GM19240 (cell line): ENCODE measurements around the gene LRTM2.

Experiments
- DNase-seq: peaks from one replicate; pipeline ENCODE4 v3.0.0; 2011; ENCODE audit warnings: low spot score; ENCODE audit not compliant: insufficient read length

The LRTM2 gene

DNA sequence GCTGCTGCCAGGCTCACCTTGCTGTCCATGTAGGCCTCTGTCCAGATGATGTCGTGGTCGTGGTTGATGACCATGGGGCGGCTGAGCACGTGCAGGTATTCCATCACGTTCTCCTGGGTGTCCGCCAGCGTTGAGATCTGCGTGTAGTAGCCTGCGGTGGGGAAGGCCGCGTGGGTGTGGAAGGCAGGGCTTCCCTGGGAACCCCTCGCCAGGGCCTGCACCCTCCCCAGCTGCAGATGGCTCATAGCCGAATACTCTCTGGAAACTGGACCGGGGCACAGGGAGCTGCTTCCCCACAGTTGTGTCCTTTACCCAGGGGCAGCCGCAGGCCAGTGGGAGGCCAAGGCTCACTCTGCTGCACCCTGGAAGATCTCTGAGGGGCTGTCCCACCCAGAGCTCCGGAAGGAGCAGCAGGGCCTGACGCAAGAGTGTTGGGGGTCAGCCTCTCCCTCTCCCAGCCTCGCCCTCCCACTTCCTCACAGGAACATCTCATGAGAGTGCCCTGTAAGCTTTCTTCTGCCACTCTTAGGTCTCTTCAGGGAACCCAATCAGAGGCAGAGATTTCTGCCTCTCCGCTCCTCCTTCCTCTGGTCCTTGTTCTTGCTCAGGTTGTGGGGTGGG lies 62.6 kb downstream of the LRTM2 start:
- no peak for DNase-seq

DNA sequence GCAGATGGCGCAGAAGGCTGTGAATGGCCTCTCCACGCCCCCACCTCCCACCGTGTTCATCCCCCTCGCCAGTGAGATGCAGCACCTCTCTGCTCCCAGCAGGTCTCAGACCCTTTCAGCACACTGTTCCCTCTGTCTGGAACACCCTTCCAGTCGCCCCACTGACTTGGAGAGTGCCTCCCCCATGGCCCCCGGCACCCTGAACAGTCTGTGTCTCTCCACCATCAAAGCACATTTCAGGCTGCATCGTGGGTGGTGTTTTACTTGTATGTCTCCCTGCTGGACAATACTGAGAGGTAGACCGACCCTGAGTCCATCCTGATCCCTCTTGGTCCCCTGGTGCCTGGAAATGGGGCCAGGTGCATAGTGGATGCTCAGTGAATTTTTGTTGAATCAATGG lies 63.1 kb downstream of the LRTM2 start:
- no peak for DNase-seq

DNA sequence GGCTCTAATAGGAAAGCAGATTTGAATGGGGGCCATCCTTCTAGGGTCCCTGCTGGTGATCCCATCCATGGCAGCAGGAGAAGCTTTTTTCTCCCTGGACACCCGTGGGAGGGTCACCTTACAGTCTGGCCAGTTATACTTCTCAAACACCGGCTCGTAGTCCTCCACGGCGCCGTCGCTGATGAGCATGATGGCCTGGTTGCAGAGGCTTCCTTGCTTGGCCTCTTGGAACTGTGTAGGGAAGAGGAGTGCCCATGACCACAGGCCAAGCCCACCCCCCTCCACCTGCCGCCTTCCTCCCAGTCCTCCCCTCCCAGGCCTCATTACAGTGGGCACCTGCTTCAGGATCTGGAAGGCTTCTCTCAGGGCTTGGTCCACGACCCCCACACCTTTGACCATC lies 64.3 kb downstream of the LRTM2 start:
- DNase-seq: no peak

DNA sequence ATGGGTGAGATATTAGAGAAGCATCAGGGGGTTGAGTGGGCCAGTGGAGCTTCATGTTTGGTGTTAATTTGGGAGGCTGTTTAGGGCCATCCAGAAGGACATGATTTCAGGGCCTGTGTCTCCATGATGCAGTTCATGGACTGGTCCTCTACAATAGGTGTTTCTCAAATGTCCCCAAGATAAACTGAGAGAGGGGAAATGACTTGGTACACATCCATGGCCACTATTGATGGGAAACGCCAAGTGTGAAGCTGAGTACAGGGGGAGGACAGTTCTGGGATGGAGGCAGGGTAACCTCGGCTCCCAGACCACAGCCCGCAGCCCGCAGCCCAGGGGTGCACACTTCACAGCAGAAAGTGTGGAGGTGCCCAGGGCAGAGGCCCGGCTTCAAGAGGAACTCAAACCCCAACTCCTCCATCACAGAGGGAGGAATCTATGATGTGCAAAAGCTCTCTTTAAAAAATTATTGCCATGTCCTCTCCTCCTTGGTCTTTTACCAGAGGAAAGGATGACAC lies 64.8 kb downstream of the LRTM2 start:
- DNase-seq: no peak

DNA sequence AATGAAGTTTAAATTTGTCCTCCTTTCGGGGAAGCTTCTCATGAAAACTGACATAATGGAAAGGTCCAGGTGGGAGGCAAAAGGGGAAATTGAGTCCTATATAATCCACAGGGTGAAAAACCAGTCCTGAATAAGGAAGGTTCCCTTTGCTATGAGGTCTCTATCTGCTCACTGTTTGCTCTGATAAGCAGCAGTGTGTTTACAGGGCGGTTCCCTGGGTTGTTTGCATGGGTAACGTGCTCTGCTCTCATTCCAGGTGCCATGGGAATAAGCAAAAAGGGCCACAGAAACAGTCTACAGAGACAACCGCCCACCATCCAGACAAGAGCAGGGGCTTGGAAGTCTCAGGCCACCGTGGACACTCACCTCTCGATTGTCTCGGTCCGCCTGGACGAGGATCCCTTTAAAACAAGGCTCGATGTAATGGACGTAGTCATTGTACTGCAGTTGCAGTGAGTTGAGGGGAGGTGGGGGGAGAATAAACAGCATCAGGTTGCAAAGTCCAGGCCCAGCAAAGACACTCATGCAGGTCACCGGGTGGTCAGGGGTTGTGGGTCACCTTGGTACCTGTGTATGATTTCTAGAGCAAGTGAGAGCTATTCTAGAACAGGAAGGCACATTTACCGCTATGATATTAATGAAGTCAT lies 65.4 kb downstream of the LRTM2 start:
- no peak for DNase-seq
